Heart left ventricle (tissue), 13 donors: ENCODE measurements around the gene PLAGL2.

ENCODE experiments used
- CTCF ChIP-seq, 12 donors: fragments of 200-600 bp; sonication (generic) in 4 of 12; IDR thresholded peaks; one replicate each; pipeline versions ENCODE4 v1.5.0 to v1.8.0; 2018 to 2022; ENCODE audit warnings: antibody characterized with exemption in 12 of 12, mild to moderate bottlenecking in 5 of 12
- POLR2A ChIP-seq, 2 donors: fragments of 450-650 bp; IDR thresholded peaks; one replicate each; pipeline ENCODE4 v1.6.1; 2017; ENCODE audit warnings: antibody characterized with exemption in 2 of 2, mild to moderate bottlenecking in 2 of 2, moderate library complexity in 2 of 2
- donor health status: ischemic (EF 13 %, LVEDD 7.1; RV severe dilation, severe dysfunction).
- donor health status: DM: no; HTN: yes; CAD: no.
- donor health status: DM: no; HTN: no; CAD: no.
- donor health status: ischemic (EF 25% LVEDD 6.9; RV normal size, moderate dysfunction).
- donor health status: ischemic (EF 25% LVEDD 5.7; RV mildly dilated, moderate dysfunction).
- donor health status: ischemic (EF 35%, LVEDD 5.7; RV mildly dilated, moderate dysfunction).
- donor health status: nonischemic (EF 11% LVEDD 7.7; RV severe dilation, severe dysfunction).
- donor health status: DM: yes; HTN: yes; CAD: no.
- donor health status: PGD.
- donor health status: ischemic (EF 29% LVEDD 5.4; RV normal size, mild dysfunction).
- donor health status: nonischemic (EF 23%, LVEDD 6.1; RV moderate dilation, normal function).

- TF ChIP-seq CTCF (IDR thresholded peaks at IDR 0.05) = no peak
- TF ChIP-seq POLR2A (IDR thresholded peaks at IDR 0.05) = no peak
Measured at GRCh38 chr20:32251470-32251869, 43.9 kb upstream of the PLAGL2 start.
